Endothelial cell of umbilical vein (primary cell): ENCODE data around the gene TMEM270.
"Not testable (repeated sequence)": the region's sequence is repeated elsewhere in the genome, so short reads cannot be mapped to it uniquely, and the experiment has no call there.

Experiments used
- CTCF ChIP-seq, 2 donors: IDR thresholded peaks; 1 replicate in 1 of 2; 2 replicates in 1 of 2; pipeline ENCODE4 v1.5.1; 2011; ENCODE audit warnings: low read length in 2 of 2, mild to moderate bottlenecking in 2 of 2, moderate library complexity in 2 of 2, control low read depth in 1 of 2, inconsistent platforms in 1 of 2, low read depth in 1 of 2; ENCODE audit not compliant: insufficient read depth in 1 of 2; ENCODE audit errors: extremely low read depth in 1 of 2
- EZH2 ChIP-seq: IDR thresholded peaks from 2 replicates; pipeline ENCODE4 v1.6.1; 2012; ENCODE audit warnings: borderline replicate concordance, low read depth, mild to moderate bottlenecking, moderate library complexity, low read length, inconsistent platforms; ENCODE audit not compliant: severe bottlenecking
- JUN ChIP-seq: IDR thresholded peaks from 2 replicates; pipeline ENCODE4 v1.6.1; 2011; ENCODE audit warnings: borderline replicate concordance, low read depth; ENCODE audit not compliant: insufficient read length, insufficient read depth
- MYC ChIP-seq: IDR thresholded peaks from one replicate; pipeline ENCODE4 v1.6.1; 2011; ENCODE audit warnings: mild to moderate bottlenecking, low read depth, low read length
- POLR2A ChIP-seq: IDR thresholded peaks from 2 replicates; pipeline ENCODE4 v1.6.1; 2012; ENCODE audit warnings: low read depth, mild to moderate bottlenecking, control low read depth, low read length
- POLR2AphosphoS5 ChIP-seq: IDR thresholded peaks from 2 replicates; pipeline ENCODE4 v1.6.1; 2012; ENCODE audit warnings: low read depth, mild to moderate bottlenecking, control low read depth, low read length, moderate library complexity; ENCODE audit not compliant: insufficient read depth

DNA sequence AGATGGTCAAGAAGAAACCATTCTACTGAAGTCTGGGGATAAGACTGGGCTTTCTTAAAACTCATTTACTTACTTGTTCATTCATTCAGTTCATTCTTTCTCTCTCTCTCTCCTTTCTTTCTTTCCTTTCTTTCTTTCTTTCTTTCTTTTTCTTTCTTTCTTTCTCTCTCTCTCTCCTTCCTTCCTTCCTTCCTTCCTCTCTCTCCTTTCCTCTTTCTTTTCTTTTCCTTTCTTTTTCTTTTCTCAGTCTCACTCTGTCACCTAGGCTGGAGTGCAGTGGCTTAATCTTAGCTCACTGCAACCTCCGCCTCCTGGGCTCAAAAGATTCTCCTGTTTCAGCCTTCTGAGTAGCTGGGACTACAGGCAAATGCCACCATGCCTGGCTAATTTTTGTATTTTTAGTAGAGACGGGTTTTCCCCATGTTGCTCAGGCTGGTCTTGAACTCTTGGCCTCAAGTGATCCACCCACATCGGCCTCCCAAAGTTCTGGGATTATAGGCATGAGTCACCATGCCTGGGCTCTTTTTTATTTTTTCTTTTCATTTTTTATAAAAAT lies 24.0 kb downstream of the TMEM270 start:
- TF ChIP-seq CTCF (IDR thresholded peaks at IDR 0.05; ENCODE audit: extremely low read depth in 1 of 2, insufficient read depth in 1 of 2, low read depth in 1 of 2, low read length in 2 of 2); POLR2A; POLR2AphosphoS5; MYC; JUN; EZH2: not testable (repeated sequence)
